Gastroesophageal sphincter (tissue), 3 donors: ENCODE results near the gene TNKS1BP1.

ENCODE experiments used
- POLR2A ChIP-seq, 2 donors: fragments of 450-650 bp; IDR thresholded peaks; one replicate each; pipeline ENCODE4 v1.6.1; 2017; ENCODE audit warnings: antibody characterized with exemption in 2 of 2, mild to moderate bottlenecking in 2 of 2, moderate library complexity in 1 of 2
- TF ChIP-seq, protein P1 (sequence below), 4 experiments: fragments of 200-600 bp in 2 of 4; fragments of 450-650 bp in 2 of 4; sonication (generic) in 1 of 4; IDR thresholded peaks; one replicate each; pipeline ENCODE4 v1.5.1; 2017 to 2019; ENCODE audit warnings: antibody characterized with exemption in 4 of 4, mild to moderate bottlenecking in 2 of 4, moderate library complexity in 2 of 4

DNA sequence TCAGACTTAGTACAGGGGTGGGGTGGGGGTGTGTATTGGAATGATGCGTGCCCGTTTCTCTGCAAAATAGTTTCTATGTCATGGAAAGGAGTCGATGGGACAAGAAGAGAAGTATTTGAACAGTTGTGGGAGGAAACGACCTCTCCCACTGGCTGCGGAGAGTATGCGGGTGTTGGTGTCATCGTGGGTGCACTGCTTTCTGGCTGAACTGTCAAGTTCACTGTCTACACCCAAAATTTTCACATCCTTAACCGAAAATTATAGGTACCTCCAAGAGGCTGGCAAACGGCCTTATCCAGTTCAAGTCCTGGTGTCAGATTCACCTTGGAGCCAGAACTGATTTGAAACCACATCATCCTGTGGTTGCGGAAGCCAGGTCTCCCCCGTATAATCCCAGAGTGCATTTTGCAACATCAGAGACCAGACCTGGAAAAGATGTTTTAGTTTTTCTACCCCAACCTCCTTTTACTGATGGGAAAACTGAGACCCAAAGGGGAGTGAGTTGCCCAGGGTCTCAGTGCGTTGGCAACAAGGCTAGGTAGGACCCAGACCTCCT is 11.4 kb upstream of the TNKS1BP1 start:
- TF ChIP-seq, protein P1, sequence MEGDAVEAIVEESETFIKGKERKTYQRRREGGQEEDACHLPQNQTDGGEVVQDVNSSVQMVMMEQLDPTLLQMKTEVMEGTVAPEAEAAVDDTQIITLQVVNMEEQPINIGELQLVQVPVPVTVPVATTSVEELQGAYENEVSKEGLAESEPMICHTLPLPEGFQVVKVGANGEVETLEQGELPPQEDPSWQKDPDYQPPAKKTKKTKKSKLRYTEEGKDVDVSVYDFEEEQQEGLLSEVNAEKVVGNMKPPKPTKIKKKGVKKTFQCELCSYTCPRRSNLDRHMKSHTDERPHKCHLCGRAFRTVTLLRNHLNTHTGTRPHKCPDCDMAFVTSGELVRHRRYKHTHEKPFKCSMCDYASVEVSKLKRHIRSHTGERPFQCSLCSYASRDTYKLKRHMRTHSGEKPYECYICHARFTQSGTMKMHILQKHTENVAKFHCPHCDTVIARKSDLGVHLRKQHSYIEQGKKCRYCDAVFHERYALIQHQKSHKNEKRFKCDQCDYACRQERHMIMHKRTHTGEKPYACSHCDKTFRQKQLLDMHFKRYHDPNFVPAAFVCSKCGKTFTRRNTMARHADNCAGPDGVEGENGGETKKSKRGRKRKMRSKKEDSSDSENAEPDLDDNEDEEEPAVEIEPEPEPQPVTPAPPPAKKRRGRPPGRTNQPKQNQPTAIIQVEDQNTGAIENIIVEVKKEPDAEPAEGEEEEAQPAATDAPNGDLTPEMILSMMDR (IDR thresholded peaks at IDR 0.05), result no peak
- TF ChIP-seq POLR2A (IDR thresholded peaks at IDR 0.05), result no peak
